HG03095 (cell line): ENCODE data around the gene CD96.
A peak's percentile ranks its signal among the peaks of the same experiment; 100 is the strongest.
"Not testable (repeated sequence)": the region's sequence is repeated elsewhere in the genome, so short reads cannot be mapped to it uniquely, and the experiment has no call there.

Experiments
- ATAC-seq: cut with Tn5 transposase; IDR thresholded peaks from one replicate; pipeline ENCODE4 v1.9.1; 2021; ENCODE audit warnings: moderate library complexity; ENCODE audit not compliant: unreplicated experiment

CD96 gene

GRCh38 chr3:111548756-111549155 is 6.8 kb downstream of the CD96 start:
- no peak for ATAC-seq

- ATAC-seq: not testable (repeated sequence)
These were observed 19.9 kb downstream of the CD96 start for GRCh38 chr3:111561902-111562301.

- ATAC-seq: no peak
These were observed 24.8 kb downstream of the CD96 start for GRCh38 chr3:111566844-111567243.

DNA sequence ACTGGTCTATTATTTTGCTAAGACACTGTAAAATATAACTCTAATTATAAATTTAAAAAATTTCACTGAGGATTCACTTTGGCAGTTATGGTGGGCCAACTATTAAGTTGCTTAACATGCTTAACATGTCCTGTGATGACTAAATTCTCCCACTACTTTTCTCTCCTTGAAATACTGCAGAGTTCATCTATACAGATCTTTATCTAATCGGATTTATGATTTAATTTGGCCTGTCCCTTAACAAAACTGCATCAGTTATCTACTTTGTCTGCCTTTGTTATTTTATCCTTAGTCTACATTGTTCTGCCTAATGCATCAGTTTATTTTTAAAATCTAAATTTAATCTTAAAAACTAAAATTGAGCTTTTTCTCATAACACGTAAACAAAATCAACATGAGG is 26.4 kb downstream of the CD96 start:
- no peak for ATAC-seq

- ATAC-seq: no peak
These were observed 26.9 kb downstream of the CD96 start for GRCh38 chr3:111568911-111569310.

DNA sequence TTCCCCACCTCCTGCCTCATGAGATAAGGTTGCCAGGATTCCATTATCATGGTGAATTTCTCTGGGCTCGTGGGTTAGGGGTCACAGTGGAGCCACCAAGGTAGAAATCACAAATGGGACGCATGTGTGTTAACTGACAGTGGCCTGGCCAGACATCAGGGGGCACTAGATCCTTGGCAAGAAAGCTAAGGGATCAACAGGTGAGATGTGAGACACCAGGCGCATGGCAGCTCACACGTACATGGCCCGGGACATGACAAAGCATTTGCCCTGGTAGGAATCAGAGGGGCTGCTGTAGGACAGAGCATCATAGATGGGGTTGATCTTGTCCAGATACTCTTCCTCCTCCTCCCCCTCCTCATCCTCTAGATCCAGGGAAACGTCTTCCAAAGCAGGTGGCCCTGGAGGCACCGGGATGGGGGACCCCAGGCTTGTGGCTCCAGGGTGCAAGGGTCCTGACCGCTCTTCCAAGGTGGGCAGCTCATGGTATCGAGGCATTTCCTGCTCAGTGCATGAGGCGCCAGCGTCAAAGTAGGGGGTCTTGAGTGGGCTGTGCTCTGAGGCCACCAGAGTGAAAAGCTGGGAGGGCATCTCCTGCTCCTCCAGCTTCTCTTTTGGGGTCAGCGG is 28.5 kb downstream of the CD96 start:
- ATAC-seq: no peak

GRCh38 chr3:111571282-111571681 is 29.3 kb downstream of the CD96 start:
- no peak for ATAC-seq

- no peak for ATAC-seq
These were observed 30.0 kb downstream of the CD96 start for GRCh38 chr3:111571907-111572460.

GRCh38 chr3:111577113-111577512 is 35.1 kb downstream of the CD96 start:
- ATAC-seq: no peak

DNA sequence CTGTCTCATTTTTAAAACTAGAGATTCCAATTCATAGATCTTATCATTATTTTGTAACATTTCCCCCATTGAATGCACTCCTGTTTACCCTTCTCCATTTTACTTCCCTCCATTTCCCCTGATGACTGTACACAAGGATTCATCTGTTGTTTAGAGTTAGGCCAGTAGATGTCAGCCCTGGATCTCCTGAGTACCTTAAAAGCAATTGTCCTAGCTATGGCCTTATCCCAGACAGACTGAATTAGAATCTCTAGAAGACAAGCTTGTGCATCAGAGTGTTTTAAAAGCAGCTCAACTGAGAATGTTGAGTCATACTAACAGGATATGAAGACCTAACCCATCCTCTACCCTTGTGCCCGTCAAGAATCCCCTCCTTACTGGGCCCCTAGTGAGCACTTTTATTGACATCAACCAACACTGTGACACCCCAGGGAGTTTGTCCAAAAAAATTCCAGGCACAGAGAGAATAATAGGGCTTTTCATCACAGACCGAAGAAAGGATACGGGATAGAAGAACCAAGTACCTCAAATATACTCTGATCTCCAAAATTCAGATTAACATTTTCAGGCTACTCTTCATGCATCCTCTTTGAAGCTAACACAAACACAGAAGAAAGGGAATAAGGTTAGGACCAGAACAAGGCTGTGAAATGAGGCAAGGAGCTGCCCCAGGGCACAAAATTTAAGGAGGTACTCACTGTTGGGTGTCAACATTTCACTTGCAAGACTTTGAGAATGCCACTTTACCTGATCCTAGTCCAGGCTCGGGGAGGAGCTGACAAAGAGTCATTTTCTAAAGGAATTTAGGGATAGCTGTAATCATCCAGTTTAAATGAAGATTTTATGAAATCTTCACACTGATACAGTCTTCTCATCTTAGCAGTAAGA is 36.0 kb downstream of the CD96 start:
- ATAC-seq: peak; percentile 95

DNA sequence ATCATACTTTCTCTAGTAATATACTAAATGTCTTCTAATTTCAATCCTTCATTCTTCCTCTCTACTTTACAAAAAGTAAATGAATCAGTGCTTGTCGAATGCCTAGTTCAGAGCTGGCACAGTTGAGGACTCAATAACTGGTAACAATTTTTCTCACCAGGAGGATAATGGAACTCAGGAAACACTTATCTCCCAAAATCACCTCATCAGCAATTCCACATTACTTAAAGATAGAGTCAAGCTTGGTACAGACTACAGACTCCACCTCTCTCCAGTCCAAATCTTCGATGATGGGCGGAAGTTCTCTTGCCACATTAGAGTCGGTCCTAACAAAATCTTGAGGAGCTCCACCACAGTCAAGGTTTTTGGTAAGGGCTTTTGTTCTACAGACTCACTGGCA is 36.9 kb downstream of the CD96 start:
- no peak for ATAC-seq

DNA sequence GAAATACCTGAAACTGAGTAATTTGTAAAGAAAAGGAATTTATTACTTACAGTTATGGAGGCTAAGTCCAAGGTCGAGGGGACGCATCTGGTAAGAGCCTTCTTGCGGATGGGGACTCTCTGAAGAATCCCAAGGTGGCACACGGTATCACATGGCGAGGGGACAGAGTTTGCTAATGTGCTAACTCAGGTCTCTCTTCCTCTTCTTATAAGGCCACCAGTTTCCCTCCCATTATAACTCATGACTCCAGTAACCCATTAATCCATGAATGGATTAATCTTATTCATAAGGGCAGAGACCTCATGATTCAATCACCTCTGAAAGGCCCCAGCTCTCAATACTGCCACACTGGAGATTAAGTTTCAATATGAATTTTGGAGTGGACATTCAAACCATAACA is 37.5 kb downstream of the CD96 start:
- no peak for ATAC-seq

- no peak for ATAC-seq
These were observed 39.6 kb downstream of the CD96 start for GRCh38 chr3:111581403-111582119.

DNA sequence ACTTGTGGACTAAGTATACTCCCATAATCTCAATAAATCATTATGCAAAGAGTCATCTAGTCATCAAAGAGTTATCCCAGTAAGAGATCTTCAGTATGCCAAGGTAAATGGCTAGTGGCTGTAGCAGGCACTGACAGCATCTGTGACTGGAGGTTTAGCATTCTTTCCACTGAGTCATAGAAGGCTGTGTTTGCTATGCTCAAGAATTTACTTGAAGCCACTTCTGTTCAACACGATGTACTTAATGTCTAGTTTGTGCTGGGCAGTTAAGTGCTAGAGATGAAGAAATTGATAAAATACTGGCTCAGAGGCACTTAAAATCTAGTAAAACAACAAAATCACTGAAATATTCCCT is 40.1 kb downstream of the CD96 start:
- no peak for ATAC-seq

DNA sequence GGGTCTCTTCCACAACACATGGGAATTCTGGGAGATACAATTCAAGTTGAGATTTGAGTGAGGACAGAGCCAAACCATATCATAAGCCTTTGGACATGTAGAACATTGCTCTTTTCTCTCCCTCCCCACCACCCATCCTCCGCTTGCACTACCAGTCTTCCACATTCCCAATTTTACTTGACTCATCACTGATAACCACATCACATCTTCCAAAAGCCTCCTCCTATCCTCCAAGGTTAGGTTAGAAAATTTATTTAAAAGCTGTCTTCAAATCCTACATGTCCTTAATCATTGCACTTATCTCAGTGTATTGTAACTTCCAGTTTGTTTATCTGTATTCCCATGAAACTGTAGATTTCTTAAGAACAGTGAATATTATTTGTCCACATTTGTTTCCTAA is 42.7 kb downstream of the CD96 start:
- no peak for ATAC-seq

- ATAC-seq: no peak
These were observed 43.2 kb downstream of the CD96 start for GRCh38 chr3:111585217-111585616.

- no peak for ATAC-seq
These were observed 46.5 kb downstream of the CD96 start for GRCh38 chr3:111588527-111588926.

- ATAC-seq: no peak
These were observed 47.5 kb downstream of the CD96 start for GRCh38 chr3:111589303-111590142.

DNA sequence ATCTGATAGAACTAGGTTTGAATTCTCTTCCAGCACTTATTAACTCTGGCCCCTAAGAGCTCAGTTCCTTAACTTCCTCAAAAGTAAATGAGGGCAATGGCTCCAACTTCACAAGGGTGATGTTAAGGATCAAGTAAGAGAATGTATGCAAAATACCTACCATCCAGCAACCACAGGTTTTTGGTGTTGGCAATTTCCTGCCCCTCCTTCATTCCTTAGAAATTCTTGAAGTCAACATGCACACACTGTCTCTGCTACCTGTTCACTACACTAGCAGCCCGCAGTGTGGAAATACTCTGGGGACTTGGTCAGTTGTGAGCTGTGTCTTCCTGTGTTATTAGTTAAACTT is 48.1 kb downstream of the CD96 start:
- no peak for ATAC-seq

DNA sequence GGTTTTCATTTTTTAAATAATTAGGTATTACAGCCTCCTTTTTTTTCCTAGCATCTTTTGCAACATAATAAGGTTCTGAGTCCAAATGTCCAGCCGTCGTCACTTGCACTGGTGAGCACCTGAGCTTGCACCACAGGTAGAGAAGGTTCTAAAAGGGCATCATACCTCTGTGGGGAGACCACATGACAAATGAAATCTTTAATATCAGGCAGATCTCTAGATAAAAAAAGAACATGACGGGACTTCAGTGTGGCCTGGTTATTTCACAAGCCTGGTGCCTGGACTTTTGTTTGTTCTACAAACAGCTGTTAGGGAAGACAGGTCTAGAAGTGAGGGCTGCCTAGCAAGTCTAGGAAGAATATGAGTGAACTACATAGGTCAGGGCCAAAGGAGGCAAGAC is 49.6 kb downstream of the CD96 start:
- no peak for ATAC-seq

- ATAC-seq: no peak
These were observed 50.1 kb downstream of the CD96 start for GRCh38 chr3:111592143-111592542.
